ENCODE measurements around the gene TAS2R9.

DNA sequence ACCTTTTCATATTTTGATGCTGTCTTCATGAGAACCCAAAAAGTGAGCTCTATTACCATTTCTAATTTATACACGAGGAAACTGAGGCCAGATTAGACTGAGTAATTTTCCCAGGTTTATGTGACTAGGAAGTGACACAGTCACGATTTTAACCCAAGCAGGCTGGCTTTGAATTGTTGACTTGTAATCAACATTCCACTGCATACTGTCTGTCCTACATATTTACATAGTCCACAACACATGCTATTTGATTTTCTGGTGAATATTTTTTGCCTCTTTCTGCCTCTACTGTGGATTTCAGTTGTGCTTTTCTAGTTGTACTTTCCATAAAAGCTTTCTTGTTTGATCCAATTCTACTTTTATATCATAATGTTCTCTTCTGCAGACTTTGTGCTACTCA lies 15.7 kb downstream of the TAS2R9 start:
- TF ChIP-seq POLR2A (IDR thresholded peaks at IDR 0.05) = no peak
- TF ChIP-seq, protein P1, sequence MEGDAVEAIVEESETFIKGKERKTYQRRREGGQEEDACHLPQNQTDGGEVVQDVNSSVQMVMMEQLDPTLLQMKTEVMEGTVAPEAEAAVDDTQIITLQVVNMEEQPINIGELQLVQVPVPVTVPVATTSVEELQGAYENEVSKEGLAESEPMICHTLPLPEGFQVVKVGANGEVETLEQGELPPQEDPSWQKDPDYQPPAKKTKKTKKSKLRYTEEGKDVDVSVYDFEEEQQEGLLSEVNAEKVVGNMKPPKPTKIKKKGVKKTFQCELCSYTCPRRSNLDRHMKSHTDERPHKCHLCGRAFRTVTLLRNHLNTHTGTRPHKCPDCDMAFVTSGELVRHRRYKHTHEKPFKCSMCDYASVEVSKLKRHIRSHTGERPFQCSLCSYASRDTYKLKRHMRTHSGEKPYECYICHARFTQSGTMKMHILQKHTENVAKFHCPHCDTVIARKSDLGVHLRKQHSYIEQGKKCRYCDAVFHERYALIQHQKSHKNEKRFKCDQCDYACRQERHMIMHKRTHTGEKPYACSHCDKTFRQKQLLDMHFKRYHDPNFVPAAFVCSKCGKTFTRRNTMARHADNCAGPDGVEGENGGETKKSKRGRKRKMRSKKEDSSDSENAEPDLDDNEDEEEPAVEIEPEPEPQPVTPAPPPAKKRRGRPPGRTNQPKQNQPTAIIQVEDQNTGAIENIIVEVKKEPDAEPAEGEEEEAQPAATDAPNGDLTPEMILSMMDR (IDR thresholded peaks at IDR 0.05) = no peak
